Measurements from ENCODE around the gene SNORC.
A peak's percentile ranks its signal among the peaks of the same experiment; 100 is the strongest.

SNORC gene

GRCh38 chr2:232873909-232874641, 4.0 kb downstream of the SNORC start:
- TF ChIP-seq CTCF (IDR thresholded peaks at IDR 0.05; ENCODE audit: borderline replicate concordance, insufficient read depth, low read depth, low read length), result no peak
- H3K4me3 ChIP-seq (ENCODE audit: low read depth, low read length), result no peak overlapping the region

- no peak overlapping the region for H3K4me3 ChIP-seq (ENCODE audit: low read depth, low read length)
- TF ChIP-seq CTCF (IDR thresholded peaks at IDR 0.05; ENCODE audit: borderline replicate concordance, insufficient read depth, low read depth, low read length), result no peak
Measured at GRCh38 chr2:232874677-232875223, 4.7 kb downstream of the SNORC start.

GRCh38 chr2:232875256-232876121, 5.4 kb downstream of the SNORC start:
- TF ChIP-seq CTCF (IDR thresholded peaks at IDR 0.05; ENCODE audit: borderline replicate concordance, insufficient read depth, low read depth, low read length), result no peak
- peak overlapping the region; percentile 8 for H3K4me3 ChIP-seq (ENCODE audit: low read depth, low read length)

- peak overlapping the region; percentile 53 for H3K4me3 ChIP-seq (ENCODE audit: low read depth, low read length)
- peak; percentile 43 for TF ChIP-seq CTCF (IDR thresholded peaks at IDR 0.05; ENCODE audit: borderline replicate concordance, insufficient read depth, low read depth, low read length)
Measured at GRCh38 chr2:232876161-232876977, 6.3 kb downstream of the SNORC start.

GRCh38 chr2:232876978-232877441, 6.9 kb downstream of the SNORC start:
- TF ChIP-seq CTCF (IDR thresholded peaks at IDR 0.05; ENCODE audit: borderline replicate concordance, insufficient read depth, low read depth, low read length), result no peak
- H3K4me3 ChIP-seq (ENCODE audit: low read depth, low read length), result no peak overlapping the region

GRCh38 chr2:232877940-232878511, 8.0 kb downstream of the SNORC start:
- TF ChIP-seq CTCF (IDR thresholded peaks at IDR 0.05; ENCODE audit: borderline replicate concordance, insufficient read depth, low read depth, low read length), result no peak
- no peak overlapping the region for H3K4me3 ChIP-seq (ENCODE audit: low read depth, low read length)

All from GM12875 (cell line).